ENCODE data around the gene TMEM17. TPM values are rescaled to one million over a fixed set of nuclear protein-coding genes. Genes with fewer than 3 reads are reported as not detected.

Gene TMEM17
- total RNA-seq, 1 experiment from 2014 or later = 3.2 TPM

DNA sequence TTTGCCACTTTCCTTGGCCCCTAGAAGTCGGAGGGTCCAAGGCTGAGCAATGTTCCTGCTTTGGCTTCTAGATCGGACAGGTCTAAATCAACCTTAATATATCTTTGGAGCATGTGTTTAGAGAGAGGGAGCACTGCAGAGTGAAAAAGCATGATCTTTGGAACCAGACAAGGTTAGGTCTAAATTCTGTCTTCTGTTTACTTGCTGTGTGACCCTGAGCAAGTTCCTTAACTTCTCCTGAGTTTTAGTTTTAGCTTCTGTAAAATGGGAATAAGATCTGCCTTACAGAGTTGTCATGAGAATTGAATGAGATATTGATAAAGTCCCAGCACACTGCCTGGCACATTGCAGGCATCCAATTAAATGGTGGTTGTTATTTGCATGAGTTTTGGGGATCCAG lies 13.9 kb downstream of the TMEM17 start:
- H3K4me3 ChIP-seq (replicated peaks in 1 of 2; ENCODE audit: low read depth in 1 of 2, low read length in 2 of 2) = no peak overlapping the region
- no TSS peak for BruUV-seq (replicated peaks)
- ChIA-PET CTCF (interaction anchor here (0.6 kb wide), 1 partner anchor 47 kb away, joined by 4 read pairs; no protein-coding TSS in a partner anchor), POLR2A (no interaction called here), RAD21 (ENCODE audit: low non-redundant PET in 1 of 2, low total read pairs in 2 of 2, uncharacterized antibody in 2 of 2, unreplicated experiment in 2 of 2) (no interaction called here)
- H3K4me2 ChIP-seq (ENCODE audit: low read length) = no peak overlapping the region
- intact Hi-C loops (cut with micrococcal nuclease) = no loop called here
- H2AFZ ChIP-seq (ENCODE audit: low read depth, low read length, poor library complexity, severe bottlenecking) = no peak overlapping the region
- no peaks in the 10 kb centered on the region for H3K9me3 ChIP-seq (ENCODE audit: control insufficient read depth in 1 of 2, insufficient read depth in 1 of 2, low read depth in 1 of 2, low read length in 2 of 2)
- no peaks in the 10 kb centered on the region for H4K20me1 ChIP-seq (ENCODE audit: insufficient read depth)
- H3K79me2 ChIP-seq (ENCODE audit: insufficient read depth, low read length) = no peaks in the 10 kb centered on the region
- no peak overlapping the region for H3K27ac ChIP-seq (ENCODE audit: low read depth, low read length)
- no peaks in the 10 kb centered on the region for H3K36me3 ChIP-seq (ENCODE audit: control insufficient read depth in 1 of 2, insufficient read depth in 2 of 2, low read length in 2 of 2)
- DNase-seq (ENCODE audit: low read depth, low spot score) (no peak), ATAC-seq (no peak)
- H3K4me1 ChIP-seq (ENCODE audit: control insufficient read depth in 1 of 2, insufficient read depth in 2 of 2, low read length in 2 of 2) = no peaks in the 10 kb centered on the region
- TF ChIP-seq POLR2A (IDR thresholded peaks at IDR 0.05; ENCODE audit: borderline replicate concordance, extremely low read depth, insufficient read depth, insufficient read length) = no peak
- TF ChIP-seq, protein P1, sequence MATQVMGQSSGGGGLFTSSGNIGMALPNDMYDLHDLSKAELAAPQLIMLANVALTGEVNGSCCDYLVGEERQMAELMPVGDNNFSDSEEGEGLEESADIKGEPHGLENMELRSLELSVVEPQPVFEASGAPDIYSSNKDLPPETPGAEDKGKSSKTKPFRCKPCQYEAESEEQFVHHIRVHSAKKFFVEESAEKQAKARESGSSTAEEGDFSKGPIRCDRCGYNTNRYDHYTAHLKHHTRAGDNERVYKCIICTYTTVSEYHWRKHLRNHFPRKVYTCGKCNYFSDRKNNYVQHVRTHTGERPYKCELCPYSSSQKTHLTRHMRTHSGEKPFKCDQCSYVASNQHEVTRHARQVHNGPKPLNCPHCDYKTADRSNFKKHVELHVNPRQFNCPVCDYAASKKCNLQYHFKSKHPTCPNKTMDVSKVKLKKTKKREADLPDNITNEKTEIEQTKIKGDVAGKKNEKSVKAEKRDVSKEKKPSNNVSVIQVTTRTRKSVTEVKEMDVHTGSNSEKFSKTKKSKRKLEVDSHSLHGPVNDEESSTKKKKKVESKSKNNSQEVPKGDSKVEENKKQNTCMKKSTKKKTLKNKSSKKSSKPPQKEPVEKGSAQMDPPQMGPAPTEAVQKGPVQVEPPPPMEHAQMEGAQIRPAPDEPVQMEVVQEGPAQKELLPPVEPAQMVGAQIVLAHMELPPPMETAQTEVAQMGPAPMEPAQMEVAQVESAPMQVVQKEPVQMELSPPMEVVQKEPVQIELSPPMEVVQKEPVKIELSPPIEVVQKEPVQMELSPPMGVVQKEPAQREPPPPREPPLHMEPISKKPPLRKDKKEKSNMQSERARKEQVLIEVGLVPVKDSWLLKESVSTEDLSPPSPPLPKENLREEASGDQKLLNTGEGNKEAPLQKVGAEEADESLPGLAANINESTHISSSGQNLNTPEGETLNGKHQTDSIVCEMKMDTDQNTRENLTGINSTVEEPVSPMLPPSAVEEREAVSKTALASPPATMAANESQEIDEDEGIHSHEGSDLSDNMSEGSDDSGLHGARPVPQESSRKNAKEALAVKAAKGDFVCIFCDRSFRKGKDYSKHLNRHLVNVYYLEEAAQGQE (IDR thresholded peaks at IDR 0.05; ENCODE audit: low read depth) = no peak
- TF ChIP-seq RAD21 (IDR thresholded peaks at IDR 0.05; ENCODE audit: low read depth) = no peak
- no peak for TF ChIP-seq POLR2AphosphoS5 (IDR thresholded peaks at IDR 0.05; ENCODE audit: low read depth, low read length)
- no peak for TF ChIP-seq SP1 (IDR thresholded peaks at IDR 0.05; ENCODE audit: low read depth)
- no peak for TF ChIP-seq FOSL1 (IDR thresholded peaks at IDR 0.05; ENCODE audit: low read depth)
- no peak for TF ChIP-seq ZFX (IDR thresholded peaks at IDR 0.05)
- no peak for TF ChIP-seq ELF1 (IDR thresholded peaks at IDR 0.05; ENCODE audit: borderline replicate concordance, low read depth)
- no peak for TF ChIP-seq JUND (IDR thresholded peaks at IDR 0.05)
- TF ChIP-seq, protein P2, sequence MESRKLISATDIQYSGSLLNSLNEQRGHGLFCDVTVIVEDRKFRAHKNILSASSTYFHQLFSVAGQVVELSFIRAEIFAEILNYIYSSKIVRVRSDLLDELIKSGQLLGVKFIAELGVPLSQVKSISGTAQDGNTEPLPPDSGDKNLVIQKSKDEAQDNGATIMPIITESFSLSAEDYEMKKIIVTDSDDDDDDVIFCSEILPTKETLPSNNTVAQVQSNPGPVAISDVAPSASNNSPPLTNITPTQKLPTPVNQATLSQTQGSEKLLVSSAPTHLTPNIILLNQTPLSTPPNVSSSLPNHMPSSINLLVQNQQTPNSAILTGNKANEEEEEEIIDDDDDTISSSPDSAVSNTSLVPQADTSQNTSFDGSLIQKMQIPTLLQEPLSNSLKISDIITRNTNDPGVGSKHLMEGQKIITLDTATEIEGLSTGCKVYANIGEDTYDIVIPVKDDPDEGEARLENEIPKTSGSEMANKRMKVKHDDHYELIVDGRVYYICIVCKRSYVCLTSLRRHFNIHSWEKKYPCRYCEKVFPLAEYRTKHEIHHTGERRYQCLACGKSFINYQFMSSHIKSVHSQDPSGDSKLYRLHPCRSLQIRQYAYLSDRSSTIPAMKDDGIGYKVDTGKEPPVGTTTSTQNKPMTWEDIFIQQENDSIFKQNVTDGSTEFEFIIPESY (IDR thresholded peaks at IDR 0.05; ENCODE audit: extremely low read depth, insufficient replicate concordance, low read length) = no peak
- TF ChIP-seq CEBPB (IDR thresholded peaks at IDR 0.05; ENCODE audit: low read depth) = no peak
- TF ChIP-seq SIN3A (IDR thresholded peaks at IDR 0.05; ENCODE audit: low read depth) = no peak
- TF ChIP-seq EZH2 (IDR thresholded peaks at IDR 0.05) = no peak
- no peak overlapping the region for H3K9ac ChIP-seq (ENCODE audit: low read length)
- no peaks in the 10 kb centered on the region for H3K9me2 ChIP-seq (ENCODE audit: insufficient read depth)
- H3K27me3 ChIP-seq (ENCODE audit: insufficient read depth, low read length) = no peaks in the 10 kb centered on the region
